Suprapubic skin (tissue), 4 donors: ENCODE data around the gene POLR2B. TPM values are rescaled to one million over a fixed set of nuclear protein-coding genes. Genes with fewer than 3 reads are reported as not detected.

Experiments
- DNase-seq, 2 donors: peaks; one replicate each; pipeline ENCODE4 v3.0.0-alpha.2; 2019; ENCODE audit warnings: low spot score in 2 of 2
- H3K27ac ChIP-seq: fragments of 200-600 bp; sonication (generic); one replicate; pipeline ENCODE4 v1.5.1; 2019
- H3K27me3 ChIP-seq: fragments of 200-600 bp; sonication (generic); one replicate; pipeline ENCODE4 v1.5.1; 2019
- H3K36me3 ChIP-seq: fragments of 200-600 bp; sonication (generic); one replicate; pipeline ENCODE4 v1.5.1; 2019
- H3K4me1 ChIP-seq: fragments of 200-600 bp; sonication (generic); one replicate; pipeline ENCODE4 v1.5.1; 2019
- H3K4me3 ChIP-seq: fragments of 200-600 bp; sonication (generic); one replicate; pipeline ENCODE4 v1.5.1; 2019; ENCODE audit warnings: mild to moderate bottlenecking
- H3K9me3 ChIP-seq: fragments of 200-600 bp; sonication (generic); one replicate; pipeline ENCODE4 v1.5.1; 2019
- EP300 ChIP-seq: sonication (generic); formaldehyde crosslinking; IDR thresholded peaks from one replicate; pipeline ENCODE4 v1.6.1; 2017; ENCODE audit warnings: antibody characterized with exemption
- POLR2A ChIP-seq, 2 donors: fragments of 450-650 bp; IDR thresholded peaks; one replicate each; pipeline ENCODE4 v1.6.1; 2017; ENCODE audit warnings: antibody characterized with exemption in 2 of 2, mild to moderate bottlenecking in 2 of 2, moderate library complexity in 2 of 2
- POLR2AphosphoS5 ChIP-seq, 3 donors: sonication (generic); formaldehyde crosslinking; IDR thresholded peaks; one replicate each; pipeline ENCODE4 v1.6.1; 2017; ENCODE audit warnings: antibody characterized with exemption in 3 of 3
- WGBS: methylation state at CpG from one replicate; pipeline ENCODE4 v1.1.5; 2018; 5-methylcytosine and 5-hydroxymethylcytosine counted together
- total RNA-seq, 4 donors: library from RNA; depleted of rRNA; stranded (reverse); fragments of >200 nt; gene quantifications; one replicate each; pipeline ENCODE4 v1.1.0, GENCODE V29; 2016
- TF ChIP-seq, protein P1 (sequence below), 2 donors: fragments of 200-600 bp in 1 of 2; fragments of 450-650 bp in 1 of 2; sonication (generic) in 1 of 2; IDR thresholded peaks; one replicate each; pipeline ENCODE4 v1.5.1; 2016 to 2019; ENCODE audit warnings: antibody characterized with exemption in 2 of 2, mild to moderate bottlenecking in 1 of 2, moderate library complexity in 1 of 2

Gene POLR2B
- total RNA-seq, 4 donors from 2014 or later = 55.5 to 111 (median 61.5) TPM

DNA sequence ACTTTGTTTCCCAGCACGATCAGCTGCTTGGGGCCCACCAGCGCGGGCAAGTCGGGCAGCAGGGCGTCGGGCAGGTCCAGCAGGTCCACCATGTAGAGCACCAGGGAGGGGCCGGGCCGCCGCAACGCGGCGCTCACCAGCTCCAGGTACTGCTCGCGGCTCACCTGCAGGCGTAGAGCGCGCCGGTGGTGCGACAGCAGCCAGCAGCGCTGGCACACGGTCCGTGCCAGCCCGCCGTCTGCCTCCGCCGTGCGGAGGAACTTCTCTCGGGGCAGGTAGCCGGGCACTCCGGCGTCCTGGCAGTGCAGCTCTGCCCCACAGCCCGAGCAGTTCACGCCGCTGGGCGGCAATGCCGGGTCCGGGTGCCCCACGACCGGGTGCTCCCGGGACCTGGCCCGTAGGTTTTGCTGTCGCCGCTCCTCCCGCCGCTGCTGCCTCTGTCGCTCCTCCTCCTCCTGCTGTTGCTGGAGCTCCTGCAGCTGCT lies 1.8 kb upstream of the POLR2B start:
- H3K9me3 ChIP-seq = peaks cover 4% of the 10 kb centered on the region
- WGBS = no CpG with 5 or more reads among the region's 46 CpGs
- DNase-seq = peak in 1 of 2 donors; percentile 69
- peaks cover 29% of the 10 kb centered on the region for H3K36me3 ChIP-seq
- H3K27me3 ChIP-seq = no peaks in the 10 kb centered on the region
- H3K4me3 ChIP-seq = peak overlapping the region; percentile 69
- H3K27ac ChIP-seq = peak overlapping the region; percentile 93
- TF ChIP-seq POLR2AphosphoS5 (IDR thresholded peaks at IDR 0.05) = peak in 1 of 3 donors; percentile 34
- no peak for TF ChIP-seq POLR2A (IDR thresholded peaks at IDR 0.05)
- peaks cover 51% of the 10 kb centered on the region for H3K4me1 ChIP-seq

DNA sequence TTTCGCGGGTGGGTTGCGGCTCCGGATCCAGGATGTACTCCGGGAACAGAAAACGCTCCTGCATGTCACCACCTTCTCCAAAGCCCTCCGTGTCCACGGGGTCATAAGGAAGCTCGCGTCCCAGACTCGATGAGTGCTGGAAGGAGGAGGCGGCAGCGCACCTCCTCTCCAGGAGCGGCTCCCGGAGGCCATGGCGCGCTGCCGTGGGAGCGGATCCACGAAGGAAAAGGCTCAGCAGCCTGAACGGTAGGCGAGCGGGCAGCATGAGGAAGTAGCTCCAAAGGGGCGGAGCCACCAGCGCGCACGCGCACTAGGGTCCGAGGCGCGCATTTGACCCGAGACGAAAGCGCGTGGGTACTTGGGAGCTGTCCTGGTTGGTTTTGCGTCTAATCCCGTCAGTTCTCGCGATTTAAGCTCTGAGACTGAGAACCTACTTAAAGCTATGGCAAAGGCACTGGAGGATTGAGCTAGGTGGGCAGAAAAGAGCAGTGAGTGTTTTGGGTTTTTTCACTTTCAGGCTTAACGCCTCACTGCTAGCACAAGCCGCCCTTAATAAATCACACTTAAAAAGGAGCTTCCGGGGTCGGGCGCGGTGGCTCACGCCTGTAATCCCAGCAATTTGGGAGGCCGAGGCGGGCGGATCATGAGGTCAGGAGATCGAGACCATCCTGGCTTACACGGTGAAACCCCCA lies 1.2 kb upstream of the POLR2B start, which contains the start of gene NOA1:
TSS of gene NOA1 (minus strand) at position 286 of the 692 bp plus-strand sequence. CDS start at position 265, 21 bp downstream.
- peak; percentile 97 to 99 for DNase-seq
- Histone ChIP-seq H3K4me3 (peak within 1 kb of the TSS; percentile 69), H3K4me1 (peaks cover 56% of the 10 kb centered on the region), H3K36me3 (peaks cover 23% of the 10 kb centered on the region), H3K27me3 (no peaks in the 10 kb centered on the region), H3K27ac (peak within 1 kb of the TSS; percentile 93), H3K9me3 (peaks cover 4% of the 10 kb centered on the region)
- peak in 1 of 2 donors; percentile 56 for TF ChIP-seq POLR2A (IDR thresholded peaks at IDR 0.05)
- peak in 1 of 3 donors; percentile 25 for TF ChIP-seq POLR2AphosphoS5 (IDR thresholded peaks at IDR 0.05)
- TF ChIP-seq EP300 = no peak
- TF ChIP-seq, protein P1, sequence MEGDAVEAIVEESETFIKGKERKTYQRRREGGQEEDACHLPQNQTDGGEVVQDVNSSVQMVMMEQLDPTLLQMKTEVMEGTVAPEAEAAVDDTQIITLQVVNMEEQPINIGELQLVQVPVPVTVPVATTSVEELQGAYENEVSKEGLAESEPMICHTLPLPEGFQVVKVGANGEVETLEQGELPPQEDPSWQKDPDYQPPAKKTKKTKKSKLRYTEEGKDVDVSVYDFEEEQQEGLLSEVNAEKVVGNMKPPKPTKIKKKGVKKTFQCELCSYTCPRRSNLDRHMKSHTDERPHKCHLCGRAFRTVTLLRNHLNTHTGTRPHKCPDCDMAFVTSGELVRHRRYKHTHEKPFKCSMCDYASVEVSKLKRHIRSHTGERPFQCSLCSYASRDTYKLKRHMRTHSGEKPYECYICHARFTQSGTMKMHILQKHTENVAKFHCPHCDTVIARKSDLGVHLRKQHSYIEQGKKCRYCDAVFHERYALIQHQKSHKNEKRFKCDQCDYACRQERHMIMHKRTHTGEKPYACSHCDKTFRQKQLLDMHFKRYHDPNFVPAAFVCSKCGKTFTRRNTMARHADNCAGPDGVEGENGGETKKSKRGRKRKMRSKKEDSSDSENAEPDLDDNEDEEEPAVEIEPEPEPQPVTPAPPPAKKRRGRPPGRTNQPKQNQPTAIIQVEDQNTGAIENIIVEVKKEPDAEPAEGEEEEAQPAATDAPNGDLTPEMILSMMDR (IDR thresholded peaks at IDR 0.05) = no peak
- 1% methylated on average over 31 of the region's 51 CpGs for WGBS

DNA sequence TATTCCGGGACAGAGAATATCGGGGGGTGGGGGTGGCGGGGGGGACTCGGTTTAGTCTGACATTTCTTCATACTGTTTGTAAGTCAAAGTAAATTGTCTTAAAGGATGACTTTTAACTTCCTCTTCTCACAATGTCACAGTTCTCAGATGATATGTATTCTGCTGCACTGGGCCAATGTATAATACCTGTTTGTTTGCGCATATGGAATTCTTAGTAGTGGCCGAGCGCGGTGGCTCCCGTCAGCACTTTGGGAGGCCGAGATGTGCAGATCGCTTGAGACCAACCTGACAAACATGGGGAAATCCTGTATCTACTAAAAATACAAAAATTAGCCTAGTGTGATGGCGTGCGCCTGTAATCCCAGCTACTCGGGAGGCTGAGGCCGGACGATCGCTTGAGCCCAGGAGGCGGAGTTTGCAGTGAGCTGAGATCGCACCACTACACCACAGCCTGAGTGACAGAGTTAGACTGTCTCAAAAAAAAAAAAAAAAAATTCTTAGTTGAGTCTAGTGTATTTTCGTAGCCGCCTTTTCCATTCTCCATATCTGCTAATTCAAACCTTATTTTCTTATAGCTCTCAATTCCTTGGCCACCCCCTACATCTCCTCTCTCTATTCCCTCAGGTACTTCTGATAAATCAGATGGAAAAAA lies 851 bp downstream of the POLR2B start:
- Histone ChIP-seq H3K27ac (peak overlapping the region; percentile 93), H3K9me3 (no peaks in the 10 kb centered on the region), H3K4me1 (peaks cover 55% of the 10 kb centered on the region), H3K36me3 (peaks cover 2% of the 10 kb centered on the region), H3K4me3 (peak overlapping the region; percentile 69), H3K27me3 (no peaks in the 10 kb centered on the region)
- TF ChIP-seq EP300 (no peak), POLR2AphosphoS5 (IDR thresholded peaks at IDR 0.05) (no peak), POLR2A (IDR thresholded peaks at IDR 0.05) (no peak)
- TF ChIP-seq, protein P1 (IDR thresholded peaks at IDR 0.05) = no peak
- DNase-seq = no peak
- WGBS = 8% methylated on average over 19 of the region's 21 CpGs

DNA sequence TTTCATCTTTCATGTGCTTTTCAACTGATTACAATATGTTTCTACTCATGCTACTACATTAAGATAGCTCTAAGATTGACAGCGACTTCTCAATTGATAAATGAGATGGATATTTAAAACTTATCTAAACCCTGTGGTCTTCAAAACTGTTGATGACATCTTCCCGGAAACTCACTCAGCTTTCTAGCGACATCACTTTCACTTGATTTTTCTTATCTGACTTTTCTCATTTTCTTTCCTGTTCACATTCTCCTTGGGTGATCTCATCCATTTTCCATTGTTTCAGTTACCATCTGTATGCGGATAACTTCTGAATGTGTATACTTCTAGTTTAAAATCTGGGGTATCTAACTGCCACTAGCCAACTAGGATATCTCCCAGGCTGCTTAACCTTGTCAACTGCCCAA lies 3.1 kb downstream of the POLR2B start:
- Histone ChIP-seq H3K4me3 (no peak overlapping the region), H3K27ac (no peak overlapping the region), H3K36me3 (peaks cover 12% of the 10 kb centered on the region), H3K27me3 (no peaks in the 10 kb centered on the region), H3K9me3 (no peaks in the 10 kb centered on the region), H3K4me1 (peaks cover 35% of the 10 kb centered on the region)
- no peak for TF ChIP-seq POLR2AphosphoS5 (IDR thresholded peaks at IDR 0.05)
- no peak for TF ChIP-seq POLR2A (IDR thresholded peaks at IDR 0.05)
- TF ChIP-seq EP300 = no peak
- DNase-seq = no peak
- 74% methylated on average over 4 of the region's 4 CpGs for WGBS

DNA sequence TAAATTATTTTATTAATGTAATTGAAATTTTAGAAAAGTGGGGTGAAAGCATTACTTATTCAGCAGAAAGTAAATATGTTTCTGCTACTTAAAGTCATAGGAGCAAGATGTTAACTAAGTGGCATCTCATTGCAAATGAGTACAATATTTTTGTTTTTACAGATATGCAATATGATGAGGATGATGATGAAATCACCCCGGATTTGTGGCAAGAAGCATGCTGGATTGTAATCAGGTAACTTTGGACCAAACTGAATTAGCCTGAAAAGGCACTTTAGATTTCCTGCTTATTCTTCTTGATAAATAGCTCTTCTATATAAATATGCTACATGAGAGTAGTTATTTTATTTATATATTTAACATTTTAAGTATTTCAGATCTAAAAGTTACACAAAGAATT lies 7.5 kb downstream of the POLR2B start:
- no peaks in the 10 kb centered on the region for H3K27me3 ChIP-seq
- peaks cover 12% of the 10 kb centered on the region for H3K4me1 ChIP-seq
- no peak overlapping the region for H3K4me3 ChIP-seq
- 74% methylated on average over 1 of the region's 1 CpG for WGBS
- TF ChIP-seq, protein P1 (IDR thresholded peaks at IDR 0.05) = no peak
- TF ChIP-seq EP300 (no peak), POLR2AphosphoS5 (IDR thresholded peaks at IDR 0.05) (no peak), POLR2A (IDR thresholded peaks at IDR 0.05) (no peak)
- no peak overlapping the region for H3K27ac ChIP-seq
- H3K36me3 ChIP-seq = peaks cover 51% of the 10 kb centered on the region
- H3K9me3 ChIP-seq = no peaks in the 10 kb centered on the region
- no peak for DNase-seq

DNA sequence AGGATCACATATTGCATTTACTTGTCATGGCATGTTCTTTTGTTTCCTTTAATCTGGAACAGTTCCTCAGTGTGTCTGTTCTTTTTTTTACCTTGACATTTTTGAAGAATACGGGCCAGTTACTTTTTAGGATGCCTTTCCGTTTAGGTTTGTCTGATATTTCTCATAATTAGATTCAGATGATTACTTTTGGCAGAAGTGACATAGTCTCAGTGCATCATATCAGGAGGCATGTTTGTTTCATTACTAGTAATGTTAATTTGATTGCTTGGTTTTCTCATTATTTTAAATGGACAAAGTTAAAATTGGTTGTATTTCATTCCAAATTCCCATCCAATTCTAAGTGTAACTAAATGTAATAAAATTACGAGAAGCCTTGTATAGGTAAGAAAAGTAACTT lies 8.3 kb downstream of the POLR2B start:
- peaks cover 4% of the 10 kb centered on the region for H3K4me1 ChIP-seq
- no peak overlapping the region for H3K4me3 ChIP-seq
- 72% methylated on average over 3 of the region's 3 CpGs for WGBS
- TF ChIP-seq POLR2AphosphoS5 (IDR thresholded peaks at IDR 0.05) (no peak), POLR2A (IDR thresholded peaks at IDR 0.05) (no peak)
- no peaks in the 10 kb centered on the region for H3K9me3 ChIP-seq
- H3K27ac ChIP-seq = no peak overlapping the region
- H3K27me3 ChIP-seq = no peaks in the 10 kb centered on the region
- no peak for DNase-seq
- H3K36me3 ChIP-seq = peaks cover 59% of the 10 kb centered on the region
